Brain microvascular endothelial cell (primary cell): ENCODE results near the gene GALNT18.

Source experiments
- DNase-seq: peaks from one replicate; pipeline ENCODE4 v3.0.0-alpha.2; 2020
- H3K27ac ChIP-seq: fragments of 250-450 bp; sonication (Bioruptor Pico); 2 replicates; pipeline ENCODE4 v1.5.1; 2020; ENCODE audit warnings: mild to moderate bottlenecking, moderate library complexity
- H3K27me3 ChIP-seq: fragments of 250-450 bp; sonication (Bioruptor Pico); replicated peaks from 2 replicates; pipeline ENCODE4 v1.5.1; 2020; ENCODE audit warnings: mild to moderate bottlenecking
- H3K36me3 ChIP-seq: fragments of 250-450 bp; sonication (Bioruptor Pico); replicated peaks from 2 replicates; pipeline ENCODE4 v1.5.1; 2020; ENCODE audit warnings: mild to moderate bottlenecking
- H3K4me3 ChIP-seq: 2 replicates; pipeline ENCODE4 v1.5.1; 2011; ENCODE audit warnings: low read depth, mild to moderate bottlenecking, control low read depth, low read length, moderate library complexity
- in situ Hi-C: cut with HindIII; loops from 2 replicates; pipeline ENCODE4 v1.10.0; 2017; ENCODE audit warnings: low sequenced_read_pairs, low pct_ligation_motif_present
- TF ChIP-seq, protein P1 (sequence below): IDR thresholded peaks from 2 replicates; pipeline ENCODE4 v1.5.1; 2011; ENCODE audit warnings: low read depth, mild to moderate bottlenecking, moderate library complexity, low read length, control low read depth, inconsistent platforms; ENCODE audit errors: missing control alignments

GALNT18 gene

DNA sequence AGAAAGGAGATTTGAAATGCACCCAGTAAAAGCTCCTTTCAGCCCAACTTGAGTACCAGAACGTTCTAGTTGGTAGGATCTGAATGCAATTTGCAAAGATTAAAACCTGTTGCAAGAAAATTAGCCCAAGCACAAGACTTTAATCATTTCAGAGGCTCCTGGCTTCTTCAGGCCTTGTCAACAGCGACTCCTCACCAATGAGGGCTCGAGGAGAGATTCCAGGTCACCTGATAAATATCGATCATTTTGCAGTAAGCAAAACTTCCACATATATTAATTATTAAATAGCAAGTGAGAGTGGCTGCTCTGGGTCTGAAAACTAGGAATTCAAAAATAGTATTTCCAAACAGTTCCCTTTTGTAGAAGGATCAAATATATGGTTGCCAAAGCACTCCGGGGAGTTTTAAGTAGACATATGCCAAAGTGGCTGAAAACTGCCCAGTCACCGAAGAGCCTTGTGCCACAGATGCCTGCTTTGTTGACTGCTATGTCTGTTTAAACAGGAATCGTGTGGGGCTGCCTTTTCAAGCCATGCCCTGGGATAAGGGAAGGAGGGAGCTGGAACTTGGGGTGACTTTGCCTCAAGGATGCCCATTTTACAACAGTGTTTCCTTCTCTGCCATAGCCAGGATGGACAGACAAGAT lies 332.7 kb downstream of the GALNT18 start:
- in situ Hi-C loops: no loop called here
- DNase-seq: no peak
- H3K4me3 ChIP-seq: no peak overlapping the region
- no peak overlapping the region for H3K27ac ChIP-seq
- TF ChIP-seq, protein P1, sequence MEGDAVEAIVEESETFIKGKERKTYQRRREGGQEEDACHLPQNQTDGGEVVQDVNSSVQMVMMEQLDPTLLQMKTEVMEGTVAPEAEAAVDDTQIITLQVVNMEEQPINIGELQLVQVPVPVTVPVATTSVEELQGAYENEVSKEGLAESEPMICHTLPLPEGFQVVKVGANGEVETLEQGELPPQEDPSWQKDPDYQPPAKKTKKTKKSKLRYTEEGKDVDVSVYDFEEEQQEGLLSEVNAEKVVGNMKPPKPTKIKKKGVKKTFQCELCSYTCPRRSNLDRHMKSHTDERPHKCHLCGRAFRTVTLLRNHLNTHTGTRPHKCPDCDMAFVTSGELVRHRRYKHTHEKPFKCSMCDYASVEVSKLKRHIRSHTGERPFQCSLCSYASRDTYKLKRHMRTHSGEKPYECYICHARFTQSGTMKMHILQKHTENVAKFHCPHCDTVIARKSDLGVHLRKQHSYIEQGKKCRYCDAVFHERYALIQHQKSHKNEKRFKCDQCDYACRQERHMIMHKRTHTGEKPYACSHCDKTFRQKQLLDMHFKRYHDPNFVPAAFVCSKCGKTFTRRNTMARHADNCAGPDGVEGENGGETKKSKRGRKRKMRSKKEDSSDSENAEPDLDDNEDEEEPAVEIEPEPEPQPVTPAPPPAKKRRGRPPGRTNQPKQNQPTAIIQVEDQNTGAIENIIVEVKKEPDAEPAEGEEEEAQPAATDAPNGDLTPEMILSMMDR: no peak
- H3K36me3 ChIP-seq: no peaks in the 10 kb centered on the region
- H3K27me3 ChIP-seq: no peaks in the 10 kb centered on the region

DNA sequence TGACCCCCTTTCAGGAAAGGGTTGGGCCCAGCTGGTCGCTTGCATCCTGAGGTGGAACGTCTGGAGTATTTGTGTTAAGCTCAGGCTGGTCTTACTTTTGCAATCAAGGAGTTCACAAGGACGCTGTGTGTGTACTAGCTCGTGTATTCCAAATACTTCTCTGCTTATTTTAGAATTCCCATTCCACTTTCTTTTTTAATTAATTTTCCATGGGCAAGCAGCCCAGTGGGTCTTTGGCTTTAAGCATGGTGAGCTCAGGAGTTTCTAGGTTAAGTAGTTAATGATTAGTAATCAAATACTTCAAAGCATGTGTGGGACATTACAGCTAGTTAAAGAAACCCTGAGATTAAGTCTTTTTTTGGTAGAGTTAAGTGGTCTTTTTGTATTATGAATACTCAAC lies 337.3 kb downstream of the GALNT18 start:
- no peaks in the 10 kb centered on the region for H3K36me3 ChIP-seq
- H3K4me3 ChIP-seq: no peak overlapping the region
- DNase-seq: no peak
- no peak overlapping the region for H3K27ac ChIP-seq
- in situ Hi-C loops: no loop called here
- TF ChIP-seq, protein P1: no peak
- no peaks in the 10 kb centered on the region for H3K27me3 ChIP-seq

DNA sequence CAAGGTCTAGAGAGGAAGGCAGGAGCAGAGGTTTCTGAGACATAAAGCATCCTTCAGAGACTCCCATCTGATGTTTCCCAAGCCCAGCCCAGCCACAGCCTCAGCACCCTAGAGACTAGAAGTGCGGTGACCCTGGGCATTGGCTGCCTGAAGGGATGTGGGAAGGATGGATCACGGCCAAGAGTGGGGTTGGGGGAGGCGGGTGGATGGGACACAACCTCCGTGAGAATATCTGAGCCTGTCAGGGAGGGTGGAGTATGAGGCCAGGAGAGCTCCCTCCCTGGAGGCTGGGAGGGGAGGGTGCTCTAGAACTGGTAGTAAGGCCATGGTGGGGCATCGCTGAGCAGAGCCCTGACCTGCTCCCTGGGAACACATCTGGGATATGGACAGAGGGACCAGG lies 340.2 kb downstream of the GALNT18 start:
- Histone ChIP-seq H3K36me3 (no peaks in the 10 kb centered on the region), H3K27ac (no peak overlapping the region), H3K27me3 (no peaks in the 10 kb centered on the region), H3K4me3 (no peak overlapping the region)
- no peak for DNase-seq
- in situ Hi-C loops: no loop called here
- TF ChIP-seq, protein P1: no peak

DNA sequence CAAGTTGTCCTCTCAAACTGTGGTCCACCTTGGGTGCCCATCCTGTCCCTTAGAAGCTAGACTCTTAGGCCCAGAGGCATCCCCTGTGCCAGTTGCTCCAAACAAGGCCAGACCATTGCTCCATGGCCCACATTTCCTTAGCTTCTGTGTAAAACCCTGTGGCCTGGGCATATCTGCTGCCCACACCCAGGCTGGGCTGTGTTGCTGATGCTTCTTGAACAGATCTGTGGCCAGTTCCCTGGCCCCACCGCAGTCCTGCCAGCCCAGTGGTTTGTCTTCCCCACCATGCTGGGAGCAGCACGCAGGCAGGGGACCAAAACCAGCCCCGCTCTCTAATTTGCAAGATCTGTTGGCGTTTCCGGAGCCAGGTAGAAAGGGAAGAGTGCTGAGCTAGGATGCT lies 341.0 kb downstream of the GALNT18 start:
- no peak overlapping the region for H3K27ac ChIP-seq
- TF ChIP-seq, protein P1: no peak
- no peaks in the 10 kb centered on the region for H3K36me3 ChIP-seq
- no peak overlapping the region for H3K4me3 ChIP-seq
- no peaks in the 10 kb centered on the region for H3K27me3 ChIP-seq
- DNase-seq: no peak
- in situ Hi-C loops: no loop called here

DNA sequence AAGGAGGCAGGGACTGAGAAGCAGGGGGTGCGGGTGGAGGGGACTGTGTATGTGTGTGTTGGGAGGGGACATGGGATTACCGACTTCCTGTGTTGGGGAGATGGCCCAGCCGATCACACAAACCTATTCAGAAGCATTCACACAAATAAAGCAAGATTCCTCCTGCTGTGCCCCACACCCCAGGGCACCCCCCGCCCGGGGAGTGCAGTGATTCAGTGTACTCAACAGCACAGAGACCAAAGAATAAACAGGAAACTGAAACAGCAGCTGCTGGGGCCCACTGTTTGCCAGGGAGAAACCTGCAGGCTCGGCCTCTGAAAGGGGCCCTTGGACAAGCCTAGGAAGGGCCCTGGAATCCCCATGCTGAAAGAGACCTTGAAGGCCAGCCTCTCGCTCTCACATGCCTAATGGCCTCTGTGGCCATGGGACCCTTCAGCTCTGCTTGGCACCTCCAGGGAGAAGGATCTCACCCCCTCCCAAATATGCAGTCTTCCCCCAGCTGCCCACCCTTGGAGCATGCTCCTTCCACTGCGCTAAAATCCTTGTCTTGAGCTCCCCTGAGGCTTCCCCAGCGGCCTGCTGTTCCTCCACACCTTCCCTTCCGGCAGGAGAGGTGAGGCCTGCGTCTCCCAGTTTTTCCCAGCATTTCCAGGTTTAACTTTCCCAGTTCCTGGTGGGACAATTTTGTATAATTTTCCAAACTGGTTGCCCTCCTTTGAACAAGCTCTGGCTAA lies 341.7 kb downstream of the GALNT18 start:
- TF ChIP-seq, protein P1: no peak
- in situ Hi-C loops: no loop called here
- Histone ChIP-seq H3K36me3 (no peaks in the 10 kb centered on the region), H3K4me3 (no peak overlapping the region), H3K27ac (no peak overlapping the region), H3K27me3 (no peaks in the 10 kb centered on the region)
- peak; percentile 22 for DNase-seq
